Measurements from ENCODE around the gene APOL1.
"Not testable (repeated sequence)": the region's sequence is repeated elsewhere in the genome, so short reads cannot be mapped to it uniquely, and the experiment has no call there.

The APOL1 gene

GRCh38 chr22:36225333-36225922, 27.5 kb upstream of the APOL1 start:
- DNase-seq (ENCODE audit: low spot score) = no peak

GRCh38 chr22:36226189-36226588, 26.7 kb upstream of the APOL1 start:
- no peak for DNase-seq (ENCODE audit: low spot score)

GRCh38 chr22:36227396-36227795, 25.5 kb upstream of the APOL1 start:
- DNase-seq (ENCODE audit: low spot score) = no peak

DNA sequence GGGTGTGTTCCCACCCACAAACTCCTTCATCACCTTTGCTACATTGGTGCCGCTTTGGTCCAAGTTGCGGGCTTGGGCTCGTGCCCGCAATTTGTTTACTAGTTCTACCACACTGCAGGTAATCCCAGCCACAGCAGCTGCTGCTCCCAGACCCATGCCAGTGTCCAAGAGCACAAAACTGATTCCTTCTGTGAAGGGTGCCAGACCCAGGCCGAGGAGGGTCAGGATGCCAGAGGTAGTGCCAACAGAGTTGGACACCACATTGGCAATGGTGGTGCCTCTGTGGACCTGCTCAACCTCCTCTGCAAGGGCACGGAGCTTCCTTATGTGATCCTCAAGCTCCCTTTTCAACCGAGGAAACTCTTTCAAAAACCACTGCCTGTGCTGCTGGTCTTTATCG, 25.1 kb upstream of the APOL1 start:
- no peak for DNase-seq (ENCODE audit: low spot score)

DNA sequence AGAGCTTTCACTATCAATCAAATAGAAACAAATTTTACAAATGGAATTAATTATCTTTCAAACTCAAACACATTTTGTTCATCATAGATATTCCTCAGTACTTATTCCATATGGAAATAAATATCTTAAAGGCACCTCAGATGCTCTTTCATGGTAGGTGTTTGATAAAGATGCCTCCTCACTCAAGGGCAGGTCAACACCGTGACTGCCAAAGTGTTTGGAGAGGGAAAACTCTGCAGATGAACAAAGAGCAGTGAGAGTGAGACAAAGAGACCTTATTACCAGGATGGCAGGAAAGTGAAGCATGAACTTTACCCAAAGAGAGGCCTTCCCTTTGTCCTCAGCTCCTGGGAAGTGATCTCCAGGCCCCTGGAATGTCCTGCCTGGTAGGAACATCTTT, 24.6 kb upstream of the APOL1 start:
- not testable (repeated sequence) for DNase-seq (ENCODE audit: low spot score)

DNA sequence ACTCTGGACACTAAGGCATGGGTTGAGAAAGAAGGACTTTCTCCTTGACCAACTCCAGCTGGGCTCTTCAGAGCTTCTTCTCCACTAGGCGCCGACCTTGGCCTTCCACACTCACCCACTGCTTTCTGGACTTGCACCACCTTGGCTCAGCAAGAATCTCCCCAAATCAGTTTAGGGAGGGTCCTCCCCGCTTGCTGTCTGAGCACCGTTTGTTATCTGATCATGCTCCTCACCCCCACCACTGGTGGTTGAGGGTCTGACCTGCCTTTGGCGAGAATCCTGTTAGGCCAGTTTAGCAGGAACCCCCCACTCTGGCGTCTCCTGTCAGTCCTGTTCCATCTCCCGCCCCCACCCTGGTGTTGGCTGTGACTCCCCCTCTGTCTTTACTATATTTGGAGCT, 24.0 kb upstream of the APOL1 start:
- DNase-seq (ENCODE audit: low spot score) = no peak

GRCh38 chr22:36229649-36230048, 23.3 kb upstream of the APOL1 start:
- not testable (repeated sequence) for DNase-seq (ENCODE audit: low spot score)

GRCh38 chr22:36231051-36231450, 21.9 kb upstream of the APOL1 start:
- DNase-seq (ENCODE audit: low spot score) = not testable (repeated sequence)

- DNase-seq (ENCODE audit: low spot score) = no peak
Observed at GRCh38 chr22:36232715-36233401, 20.1 kb upstream of the APOL1 start.

- DNase-seq (ENCODE audit: low spot score) = no peak
Observed at GRCh38 chr22:36233796-36234195, 19.1 kb upstream of the APOL1 start.

- no peak for DNase-seq (ENCODE audit: low spot score)
Observed at GRCh38 chr22:36234213-36234612, 18.7 kb upstream of the APOL1 start.

DNA sequence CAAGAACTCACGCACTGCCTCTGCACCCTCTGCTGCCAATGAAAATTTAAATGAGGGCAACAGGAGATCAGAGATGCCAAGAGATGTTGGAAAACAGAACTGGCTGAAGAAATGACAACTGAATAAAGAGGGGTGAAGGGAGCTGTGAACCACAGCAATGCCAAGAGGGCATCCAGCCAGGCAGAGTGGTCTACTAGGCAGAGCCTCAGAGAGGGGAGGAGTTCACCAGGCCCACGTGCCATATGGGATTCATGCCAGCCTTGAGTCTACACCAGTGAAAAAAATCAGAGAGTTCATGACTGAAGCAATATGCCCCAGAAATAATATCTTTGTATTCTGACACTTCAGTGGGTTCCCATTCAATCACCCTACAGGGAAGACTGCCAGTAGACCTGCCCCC, 18.0 kb upstream of the APOL1 start:
- DNase-seq (ENCODE audit: low spot score) = no peak

GRCh38 chr22:36235585-36235984, 17.3 kb upstream of the APOL1 start:
- no peak for DNase-seq (ENCODE audit: low spot score)

DNA sequence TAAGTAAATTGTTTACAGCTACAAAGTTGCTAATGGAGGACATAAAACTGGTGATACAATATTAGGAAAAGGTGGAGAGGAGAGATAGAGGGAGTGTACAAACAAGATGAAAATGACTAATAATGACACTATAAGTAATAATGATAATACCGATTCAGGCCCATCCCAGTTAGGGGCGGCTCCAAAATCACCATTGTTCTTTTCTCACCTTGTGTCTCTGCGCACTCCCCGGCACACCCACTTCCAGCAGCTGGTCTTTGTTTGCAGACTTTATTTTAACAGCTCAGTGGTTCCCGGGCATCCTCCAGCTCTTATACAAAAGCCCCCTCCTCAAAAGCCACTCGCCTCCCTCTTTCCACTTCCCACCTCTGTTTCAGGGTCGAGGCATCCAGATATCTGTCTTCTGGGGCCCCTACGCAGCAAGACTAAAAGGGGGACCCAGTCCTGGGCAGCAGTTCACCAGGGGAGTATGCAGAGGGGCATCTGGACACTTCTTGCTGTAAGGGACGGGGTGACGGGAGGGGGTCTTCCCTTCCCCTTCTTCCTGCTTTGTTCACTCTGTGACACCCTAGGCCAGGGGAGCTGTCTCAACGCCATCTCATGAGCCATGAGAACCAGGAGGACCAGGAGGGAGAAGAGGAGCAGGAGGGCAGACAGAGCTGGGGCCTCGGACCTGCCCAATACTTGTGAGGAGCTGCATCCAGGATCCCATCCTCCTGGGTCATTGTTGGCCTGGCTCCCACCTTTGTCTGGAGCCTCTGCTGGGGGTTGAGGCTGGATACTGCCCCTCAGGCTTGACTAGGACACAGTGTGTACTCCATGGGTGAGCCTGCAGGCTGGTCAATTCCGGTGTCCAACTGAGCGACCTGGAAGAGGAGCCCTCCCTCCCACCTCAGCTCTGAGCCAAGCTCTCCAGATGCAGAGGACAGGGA, 16.3 kb upstream of the APOL1 start:
- no peak for DNase-seq (ENCODE audit: low spot score)

GRCh38 chr22:36237462-36238372, 15.2 kb upstream of the APOL1 start:
- no peak for DNase-seq (ENCODE audit: low spot score)

DNA sequence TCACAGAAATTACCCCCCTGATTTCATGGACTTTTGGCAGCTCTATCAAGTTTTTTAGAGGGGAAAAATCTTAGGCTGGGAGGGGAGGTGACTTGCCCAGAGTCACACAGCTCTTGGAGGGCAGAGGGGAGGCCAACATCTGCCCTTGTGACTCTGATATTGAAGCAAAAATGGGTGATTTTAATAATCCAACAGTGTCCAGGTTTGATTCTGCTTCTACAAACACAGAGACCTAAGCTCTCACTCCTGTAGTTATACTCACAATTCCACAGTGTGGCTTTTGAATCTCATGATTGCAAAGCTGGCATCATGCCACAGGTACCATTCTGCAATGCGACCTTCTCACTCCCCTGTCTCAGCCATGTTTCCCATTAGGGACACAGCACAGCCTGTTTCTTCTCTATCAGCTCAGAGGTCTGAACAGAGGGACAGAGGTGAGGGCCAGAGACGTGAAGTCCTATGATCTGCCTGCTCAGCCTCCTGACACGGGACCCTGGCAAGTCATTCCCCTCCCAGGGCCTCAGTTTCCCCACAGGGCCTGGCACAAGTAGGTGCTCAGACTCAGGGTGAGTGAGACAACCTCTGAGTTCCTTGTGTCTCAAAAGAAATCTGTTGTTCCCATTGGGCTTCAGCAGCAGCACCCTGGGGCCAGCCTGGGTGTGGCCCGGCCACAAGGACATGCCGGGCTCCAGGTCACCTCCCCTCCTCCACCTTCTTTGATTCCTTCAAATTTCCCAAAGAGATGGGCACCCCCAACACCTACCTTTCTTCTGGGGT, 14.4 kb upstream of the APOL1 start:
- no peak for DNase-seq (ENCODE audit: low spot score)

GRCh38 chr22:36239150-36239400, 13.9 kb upstream of the APOL1 start:
- no peak for DNase-seq (ENCODE audit: low spot score)

GRCh38 chr22:36239401-36240171, 13.3 kb upstream of the APOL1 start, which contains the start of gene APOL2:
APOL2 (minus strand) TSS chr22:36239527; CDS start chr22:36233162, 6,365 bp downstream.
- peak; percentile 89 for DNase-seq (ENCODE audit: low spot score)

DNA sequence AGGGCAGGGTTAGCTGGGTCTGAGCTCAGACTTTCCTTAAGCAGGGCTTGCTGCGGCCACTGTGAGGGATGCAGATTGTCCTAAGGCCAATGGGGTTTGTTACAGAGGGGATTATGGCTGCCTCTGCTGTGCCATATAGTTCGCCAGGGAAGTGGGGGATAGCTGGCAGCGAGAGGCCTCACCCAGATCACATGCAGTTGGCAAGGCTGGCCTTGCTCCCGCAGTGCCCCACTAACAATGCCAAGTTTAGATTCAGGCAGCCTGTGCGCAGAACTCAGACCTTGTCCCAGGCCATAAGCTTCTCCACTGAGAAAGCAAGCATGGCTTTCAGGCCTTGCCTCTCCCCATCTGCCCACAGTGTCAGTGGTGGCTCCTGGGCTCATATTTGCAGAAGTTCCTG, 8.9 kb upstream of the APOL1 start:
- no peak for DNase-seq (ENCODE audit: low spot score)

All from hepatic stellate cell (primary cell).